H1 (cell line): ENCODE data around the gene ZMYND12. TPM values are rescaled to one million over a fixed set of nuclear protein-coding genes. Genes with fewer than 3 reads are reported as not detected.

Experiments
- CTCF ChIA-PET: fragments of 300-600 bp; sonication (Branson Sonifier 250); formaldehyde crosslinking; loops from one replicate; lab custom pipeline; 2021; ENCODE audit not compliant: partially characterized antibody; lab: Charles Lee
- POLR2A ChIA-PET: fragments of 300-600 bp; sonication (Branson Sonifier 250); formaldehyde crosslinking; loops from one replicate; lab custom pipeline; 2021; ENCODE audit warnings: inconsistent platforms; ENCODE audit not compliant: partially characterized antibody; lab: Charles Lee
- DNase-seq, 2 experiments: peaks; one replicate each; pipeline versions ENCODE4 v3.0.0 to v3.0.0-alpha.2; 2010 to 2022; ENCODE audit warnings: low spot score in 2 of 2, low read depth in 1 of 2, mixed read lengths in 1 of 2
- FAIRE-seq: peaks from 2 replicates; lab custom pipeline; 2011; peaks lifted over from hg19 to GRCh38; lab: Jason Lieb, UNC
- H2AFZ ChIP-seq: 2 replicates; pipeline ENCODE4 v1.8.1; 2012; ENCODE audit warnings: low read length, inconsistent platforms
- H2AK5ac ChIP-seq: 2 replicates; pipeline ENCODE4 v1.6.1; 2013; ENCODE audit warnings: low read depth, low read length
- H2BK120ac ChIP-seq: replicated peaks from 2 replicates; pipeline ENCODE3; 2013; ENCODE audit warnings: low read depth, low read length, inconsistent platforms
- H2BK12ac ChIP-seq: 2 replicates; pipeline ENCODE4 v1.6.1; 2013; ENCODE audit warnings: low read depth, low read length
- H2BK15ac ChIP-seq: 2 replicates; pipeline ENCODE4 v1.6.1; 2013; ENCODE audit warnings: low read length
- H2BK20ac ChIP-seq: 2 replicates; pipeline ENCODE4 v1.6.1; 2013; ENCODE audit warnings: low read length
- H2BK5ac ChIP-seq: 2 replicates; pipeline ENCODE4 v1.6.1; 2013; ENCODE audit warnings: low read depth, low read length
- H3K14ac ChIP-seq: 2 replicates; pipeline ENCODE4 v1.6.1; 2013; ENCODE audit warnings: inconsistent platforms; ENCODE audit not compliant: insufficient read length
- H3K18ac ChIP-seq: 2 replicates; pipeline ENCODE4 v1.6.1; 2013; ENCODE audit warnings: low read length; ENCODE audit errors: extremely low read depth
- H3K23ac ChIP-seq: 2 replicates; pipeline ENCODE4 v1.6.1; 2013; ENCODE audit warnings: inconsistent platforms; ENCODE audit not compliant: insufficient read length
- H3K23me2 ChIP-seq: 2 replicates; pipeline ENCODE4 v1.6.1; 2013; ENCODE audit warnings: low read depth, low read length
- H3K27ac ChIP-seq: 2 replicates; pipeline ENCODE4 v1.6.1; 2011; ENCODE audit warnings: low read depth, low read length, inconsistent platforms
- H3K27me3 ChIP-seq, 4 experiments: replicated peaks in 1 of 4; 1 replicate in 1 of 4; 2 replicates in 3 of 4; pipeline versions ENCODE4 v1.6.1 to v1.8.1; 2011 to 2013; ENCODE audit warnings: low read length in 3 of 4, mild to moderate bottlenecking in 3 of 4, inconsistent platforms in 2 of 4, mixed read lengths in 2 of 4, moderate library complexity in 1 of 4; ENCODE audit not compliant: control insufficient read depth in 3 of 4, insufficient read depth in 3 of 4; ENCODE audit errors: extremely low read depth in 1 of 4
- H3K36me3 ChIP-seq, 4 experiments: 2 replicates each; pipeline versions ENCODE4 v1.6.1 to v1.8.1; 2011 to 2013; ENCODE audit warnings: mild to moderate bottlenecking in 4 of 4, low read length in 3 of 4, moderate library complexity in 2 of 4, control low read depth in 1 of 4, inconsistent platforms in 1 of 4; ENCODE audit not compliant: insufficient read depth in 4 of 4, control insufficient read depth in 2 of 4
- H3K4ac ChIP-seq: replicated peaks from 2 replicates; pipeline ENCODE3; 2013; ENCODE audit warnings: low read length, low read depth, mixed read lengths, inconsistent platforms; ENCODE audit not compliant: insufficient read length
- H3K4me1 ChIP-seq, 4 experiments: replicated peaks in 1 of 4; 1 replicate in 1 of 4; 2 replicates in 3 of 4; pipeline versions ENCODE4 v1.6.1 to v1.8.1; 2011 to 2013; ENCODE audit warnings: low read length in 3 of 4, inconsistent platforms in 2 of 4, mixed read lengths in 1 of 4; ENCODE audit not compliant: insufficient read depth in 4 of 4, control insufficient read depth in 3 of 4
- H3K4me2 ChIP-seq, 2 experiments: 2 replicates each; pipeline versions ENCODE4 v1.6.1 to v1.8.1; 2011 to 2013; ENCODE audit warnings: low read depth in 2 of 2, low read length in 2 of 2, control low read depth in 1 of 2, inconsistent platforms in 1 of 2, mild to moderate bottlenecking in 1 of 2; ENCODE audit not compliant: insufficient read depth in 1 of 2
- H3K4me3 ChIP-seq, 4 experiments: fragments of 200-600, 300-600 bp in 1 of 4; sonication (generic), shearing (Covaris generic), sonication (Bioruptor Twin) in 1 of 4; 2 replicates each; pipeline versions ENCODE4 v1.5.1 to v1.8.1; 2011 to 2016; ENCODE audit warnings: low read length in 4 of 4, low read depth in 3 of 4, control low read depth in 2 of 4, inconsistent platforms in 2 of 4, mild to moderate bottlenecking in 2 of 4, mixed read lengths in 1 of 4, moderate library complexity in 1 of 4; ENCODE audit not compliant: insufficient read depth in 2 of 4; ENCODE audit errors: extremely low read depth in 1 of 4
- H3K56ac ChIP-seq: replicated peaks from 2 replicates; pipeline ENCODE3; 2013; ENCODE audit warnings: low read depth, mild to moderate bottlenecking, mixed read lengths, low read length, inconsistent platforms; ENCODE audit not compliant: insufficient read length
- H3K79me1 ChIP-seq: 2 replicates; pipeline ENCODE4 v1.6.1; 2013; ENCODE audit warnings: low read depth, low read length, control low read depth
- H3K79me2 ChIP-seq, 2 experiments: 2 replicates each; pipeline versions ENCODE4 v1.6.1 to v1.8.1; 2012 to 2013; ENCODE audit warnings: low read length in 2 of 2, mild to moderate bottlenecking in 2 of 2, inconsistent platforms in 1 of 2; ENCODE audit not compliant: insufficient read depth in 2 of 2, control insufficient read depth in 1 of 2
- H3K9ac ChIP-seq, 4 experiments: replicated peaks in 1 of 4; 1 replicate in 1 of 4; 2 replicates in 3 of 4; pipeline versions ENCODE4 v1.6.1 to v1.8.1; 2011 to 2013; ENCODE audit warnings: low read depth in 3 of 4, low read length in 3 of 4, control low read depth in 2 of 4, mild to moderate bottlenecking in 2 of 4, moderate library complexity in 2 of 4, inconsistent platforms in 1 of 4; ENCODE audit errors: extremely low read depth in 1 of 4
- H3K9me3 ChIP-seq, 2 experiments: 2 replicates each; pipeline versions ENCODE4 v1.6.1 to v1.8.1; 2012 to 2013; ENCODE audit warnings: mild to moderate bottlenecking in 2 of 2, moderate library complexity in 2 of 2, control low read depth in 1 of 2, inconsistent platforms in 1 of 2, low read depth in 1 of 2, low read length in 1 of 2, mixed read lengths in 1 of 2; ENCODE audit not compliant: insufficient read depth in 2 of 2
- H4K20me1 ChIP-seq, 2 experiments: replicated peaks in 1 of 2; 2 replicates each; pipeline versions ENCODE3 to v1.8.1; 2011 to 2013; ENCODE audit warnings: inconsistent platforms in 2 of 2, low read length in 2 of 2, mild to moderate bottlenecking in 1 of 2; ENCODE audit not compliant: insufficient read depth in 2 of 2, control insufficient read depth in 1 of 2
- H4K5ac ChIP-seq: 2 replicates; pipeline ENCODE4 v1.6.1; 2013; ENCODE audit warnings: low read length, low read depth, mixed read lengths, inconsistent platforms; ENCODE audit not compliant: insufficient read length
- H4K8ac ChIP-seq: 2 replicates; pipeline ENCODE4 v1.8.0; 2013; ENCODE audit warnings: mild to moderate bottlenecking, moderate library complexity, low read length, inconsistent platforms; ENCODE audit not compliant: insufficient read depth; ENCODE audit errors: extremely low read depth
- H4K91ac ChIP-seq: replicated peaks from 2 replicates; pipeline ENCODE3; 2013; ENCODE audit warnings: low read length, mixed read lengths, inconsistent platforms; ENCODE audit not compliant: insufficient read length
- ATF3 ChIP-seq: IDR thresholded peaks from 2 replicates; pipeline ENCODE4 v1.6.1; 2011; ENCODE audit warnings: low read depth, mild to moderate bottlenecking, low read length; ENCODE audit not compliant: insufficient read depth
- CTCF ChIP-seq, 3 experiments: IDR thresholded peaks; 1 replicate in 2 of 3; 2 replicates in 1 of 3; pipeline versions ENCODE4 v1.5.1 to v1.6.1; 2011; ENCODE audit warnings: low read length in 3 of 3, mild to moderate bottlenecking in 3 of 3, inconsistent platforms in 2 of 3, low read depth in 1 of 3, moderate library complexity in 1 of 3; ENCODE audit not compliant: insufficient read depth in 1 of 3; ENCODE audit errors: control extremely low read depth in 1 of 3
- EGR1 ChIP-seq: IDR thresholded peaks from 2 replicates; pipeline ENCODE4 v1.6.1; 2011; ENCODE audit warnings: low read depth, low read length, borderline replicate concordance
- GTF2F1 ChIP-seq: IDR thresholded peaks from 2 replicates; pipeline ENCODE4 v1.6.1; 2012; ENCODE audit warnings: low read depth, low read length, improper control_type of control experiment, borderline replicate concordance
- NRF1 ChIP-seq: IDR thresholded peaks from 2 replicates; pipeline ENCODE4 v1.6.1; 2011; ENCODE audit warnings: mild to moderate bottlenecking, low read depth, low read length, improper control_type of control experiment
- POU5F1 ChIP-seq: IDR thresholded peaks from 2 replicates; pipeline ENCODE4 v1.6.1; 2011; ENCODE audit warnings: low read depth, mild to moderate bottlenecking, low read length, moderate library complexity
- SAP30 ChIP-seq: fragments of 300-600 bp; sonication (generic); IDR thresholded peaks from 2 replicates; pipeline ENCODE4 v1.7.1; 2012; ENCODE audit warnings: low read length, moderate library complexity, mild to moderate bottlenecking, inconsistent platforms; ENCODE audit not compliant: insufficient read depth, insufficient replicate concordance
- SIRT6 ChIP-seq: IDR thresholded peaks from one replicate; pipeline ENCODE4 v1.7.1; 2012; ENCODE audit warnings: low read length, inconsistent platforms
- TAF1 ChIP-seq: IDR thresholded peaks from 2 replicates; pipeline ENCODE4 v1.6.1; 2011; ENCODE audit warnings: mild to moderate bottlenecking, low read depth, low read length
- TAF7 ChIP-seq: optimal IDR thresholded peaks from 2 replicates; pipeline ENCODE3; 2011; ENCODE audit warnings: low read depth, mild to moderate bottlenecking, inconsistent platforms, low read length, moderate library complexity, borderline replicate concordance
- ZNF274 ChIP-seq: IDR thresholded peaks from 2 replicates; pipeline ENCODE4 v1.7.0; 2012; ENCODE audit warnings: low read length, borderline replicate concordance; ENCODE audit errors: extremely low read depth
- WGBS, 2 experiments: shearing (Covaris generic) in 1 of 2; methylation state at CpG; one replicate each; pipeline versions ENCODE4 v1.1.6 to v1.1.7; 2013 to 2015; ENCODE audit warnings: low lambda C conversion rate in 2 of 2, mixed read lengths in 2 of 2, inconsistent platforms in 1 of 2, low coverage in 1 of 2, missing lambda C conversion rate in 1 of 2; ENCODE audit not compliant: insufficient replicate concordance in 2 of 2, insufficient coverage in 1 of 2, insufficient read length in 1 of 2; ENCODE audit errors: extremely low coverage in 1 of 2, missing lambda C conversion rate in 1 of 2; 5-methylcytosine and 5-hydroxymethylcytosine counted together
- polyA plus RNA-seq, 7 experiments: library from polyadenylated mRNA; depleted of rRNA in 3 of 7; stranded (reverse) in 5 of 7; unstranded in 2 of 7; fragments of >200 nt in 5 of 7; fragments of 200-250 nt in 2 of 7; gene quantifications; 1 replicate in 5 of 7; 2 replicates in 1 of 7; 4 replicates in 1 of 7; pipeline versions ENCODE4 v1.2.1 to v1.2.3, GENCODE V29; 2011 to 2013; ENCODE audit warnings: missing spikeins in 2 of 7, mixed read lengths in 2 of 7
- total RNA-seq: library from RNA; stranded (reverse); fragmentation: NEBNext Ultra II Directional; extraction: Animal tissue kit (Norgen Biotek cat#: 25700); gene quantifications from 2 replicates; pipeline ENCODE4 v1.2.1, GENCODE V29; 2021

Gene ZMYND12
- total and polyA plus RNA-seq, 2 of the 8 experiments (the other 6 are each of a cell fraction or from before 2014, with no cell fraction given), result 0.62 TPM; not detected in 1

- peaks cover 10% of the 10 kb centered on the region for H3K23me2 ChIP-seq
- H2BK120ac ChIP-seq, result no peak overlapping the region
- H2AK5ac ChIP-seq, result no peak overlapping the region
- H3K4me1 ChIP-seq, result peaks cover 0 to 3% (median under 1%) of the 10 kb centered on the region in 4 experiments; a peak in 3 of 7 replicates
- H3K23ac ChIP-seq, result no peak overlapping the region
- no peak overlapping the region for H3K14ac ChIP-seq
- H3K27me3 ChIP-seq, result peaks cover 2 to 14% (median 9%) of the 10 kb centered on the region in 4 experiments
- no peak overlapping the region for H3K9ac ChIP-seq
- FAIRE-seq (no peak), DNase-seq (no peak)
- no peaks in the 10 kb centered on the region for H3K9me3 ChIP-seq
- H3K4me3 ChIP-seq, result peak overlapping the region; percentile 57 to 74 (median 63)
- no peak overlapping the region for H3K4ac ChIP-seq
- no peak overlapping the region for H2AFZ ChIP-seq
- H4K5ac ChIP-seq, result no peak overlapping the region
- no peak overlapping the region for H4K91ac ChIP-seq
- no peaks in the 10 kb centered on the region for H3K79me1 ChIP-seq
- ChIA-PET CTCF (no interaction called here), POLR2A (interaction anchor here (1.2 kb wide), 1 partner anchor 74 kb away, joined by 4 read pairs; no protein-coding TSS in a partner anchor)
- H3K56ac ChIP-seq, result no peak overlapping the region
- no peaks in the 10 kb centered on the region for H3K79me2 ChIP-seq
- no peak overlapping the region for H3K27ac ChIP-seq
- no peak overlapping the region for H2BK5ac ChIP-seq
- H2BK12ac ChIP-seq, result no peak overlapping the region
- H4K20me1 ChIP-seq, result no peaks in the 10 kb centered on the region
- 0 out of 2 replicates have a peak overlapping the region, but pooled peaks have one; percentile 55 for H3K18ac ChIP-seq
- H2BK15ac ChIP-seq, result no peak overlapping the region
- WGBS, 2 experiments, result 22% methylated on average over 8 of the region's 8 CpGs; no CpG with 5 or more reads in 1 of the 2 experiments
- peak overlapping the region; percentile 55 to 76 for H3K4me2 ChIP-seq
- no peak overlapping the region for H4K8ac ChIP-seq
- no peak overlapping the region for H2BK20ac ChIP-seq
- H3K36me3 ChIP-seq, result no peaks in the 10 kb centered on the region
- TF ChIP-seq TAF7 (no peak), CTCF (IDR thresholded peaks at IDR 0.05; ENCODE audit: control extremely low read depth in 1 of 3, insufficient read depth in 1 of 3, low read depth in 1 of 3, low read length in 3 of 3) (no peak), TAF1 (no peak), ATF3 (no peak), NRF1 (no peak), ZNF274 (no peak), GTF2F1 (no peak), EGR1 (no peak), SAP30 (no peak), SIRT6 (no peak), POU5F1 (no peak)
These were observed 74.5 kb downstream of the ZMYND12 start for GRCh38 chr1:42381280-42381673.
